SH-SY5Y (cell line): ENCODE results near the gene TXNDC2.

Experiments used
- GATA2 ChIP-seq: IDR thresholded peaks from 2 replicates; pipeline ENCODE4 v1.6.1; 2011; ENCODE audit warnings: mild to moderate bottlenecking, low read depth, low read length
- GATA3 ChIP-seq: IDR thresholded peaks from 2 replicates; pipeline ENCODE4 v1.6.1; 2011; ENCODE audit warnings: low read depth, mild to moderate bottlenecking, low read length, moderate library complexity

DNA sequence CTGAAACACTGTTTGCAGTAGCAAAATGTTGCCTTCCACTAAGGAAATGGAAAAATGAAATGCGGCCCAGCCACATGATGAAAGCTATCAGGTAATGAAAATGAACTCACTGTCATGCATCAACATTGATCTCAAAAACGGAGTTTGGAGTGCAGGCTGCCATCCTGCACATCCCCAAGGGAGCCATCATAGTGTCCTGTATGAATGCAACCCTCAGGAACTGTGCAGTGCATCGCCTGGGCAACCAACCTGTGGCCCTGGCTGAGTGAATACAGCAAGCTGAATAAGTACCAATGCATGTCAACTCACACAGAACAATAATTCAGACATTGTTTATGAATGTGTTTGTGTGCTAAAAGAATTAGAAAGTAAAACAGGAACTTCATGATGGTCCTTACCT, 23.1 kb upstream of the TXNDC2 start:
- no peak for TF ChIP-seq GATA2
- TF ChIP-seq GATA3: no peak
